Measurements from ENCODE around the gene BIN2.

Gene BIN2

DNA sequence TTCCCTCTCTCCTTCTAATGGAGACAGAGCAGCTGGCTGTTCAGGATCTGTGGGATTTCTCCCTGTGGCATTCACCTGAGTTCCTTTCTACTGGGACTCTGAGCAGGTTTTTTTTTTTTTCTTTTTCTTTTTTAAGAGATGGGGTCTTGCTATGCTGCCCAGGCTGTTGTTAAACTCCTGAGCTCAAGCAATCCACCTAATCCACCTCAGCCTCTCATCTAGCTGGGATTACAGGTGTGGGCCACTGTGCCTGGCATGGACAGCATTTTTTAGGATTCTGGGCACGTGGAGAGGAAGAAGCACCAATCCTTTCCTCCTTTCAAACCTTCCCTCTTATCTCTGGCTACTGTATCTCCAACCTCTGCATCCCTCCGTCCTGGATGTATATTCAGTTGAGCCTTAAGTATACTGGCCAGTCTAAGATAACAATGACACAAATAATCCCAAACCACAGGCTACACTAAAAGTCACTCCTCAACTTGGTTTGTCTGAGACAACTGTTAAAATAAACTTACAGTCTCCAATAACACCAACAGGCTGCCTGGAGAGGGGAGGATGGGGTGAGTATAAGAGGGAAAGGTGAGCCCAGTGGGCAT, 38.9 kb upstream of the BIN2 start:
- no peak for DNase-seq (ENCODE audit: low spot score)
- H3K4me3 ChIP-seq (ENCODE audit: severe bottlenecking): no peak overlapping the region
- TF ChIP-seq, protein P1, sequence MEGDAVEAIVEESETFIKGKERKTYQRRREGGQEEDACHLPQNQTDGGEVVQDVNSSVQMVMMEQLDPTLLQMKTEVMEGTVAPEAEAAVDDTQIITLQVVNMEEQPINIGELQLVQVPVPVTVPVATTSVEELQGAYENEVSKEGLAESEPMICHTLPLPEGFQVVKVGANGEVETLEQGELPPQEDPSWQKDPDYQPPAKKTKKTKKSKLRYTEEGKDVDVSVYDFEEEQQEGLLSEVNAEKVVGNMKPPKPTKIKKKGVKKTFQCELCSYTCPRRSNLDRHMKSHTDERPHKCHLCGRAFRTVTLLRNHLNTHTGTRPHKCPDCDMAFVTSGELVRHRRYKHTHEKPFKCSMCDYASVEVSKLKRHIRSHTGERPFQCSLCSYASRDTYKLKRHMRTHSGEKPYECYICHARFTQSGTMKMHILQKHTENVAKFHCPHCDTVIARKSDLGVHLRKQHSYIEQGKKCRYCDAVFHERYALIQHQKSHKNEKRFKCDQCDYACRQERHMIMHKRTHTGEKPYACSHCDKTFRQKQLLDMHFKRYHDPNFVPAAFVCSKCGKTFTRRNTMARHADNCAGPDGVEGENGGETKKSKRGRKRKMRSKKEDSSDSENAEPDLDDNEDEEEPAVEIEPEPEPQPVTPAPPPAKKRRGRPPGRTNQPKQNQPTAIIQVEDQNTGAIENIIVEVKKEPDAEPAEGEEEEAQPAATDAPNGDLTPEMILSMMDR (IDR thresholded peaks at IDR 0.05; ENCODE audit: poor library complexity, severe bottlenecking): no peak

DNA sequence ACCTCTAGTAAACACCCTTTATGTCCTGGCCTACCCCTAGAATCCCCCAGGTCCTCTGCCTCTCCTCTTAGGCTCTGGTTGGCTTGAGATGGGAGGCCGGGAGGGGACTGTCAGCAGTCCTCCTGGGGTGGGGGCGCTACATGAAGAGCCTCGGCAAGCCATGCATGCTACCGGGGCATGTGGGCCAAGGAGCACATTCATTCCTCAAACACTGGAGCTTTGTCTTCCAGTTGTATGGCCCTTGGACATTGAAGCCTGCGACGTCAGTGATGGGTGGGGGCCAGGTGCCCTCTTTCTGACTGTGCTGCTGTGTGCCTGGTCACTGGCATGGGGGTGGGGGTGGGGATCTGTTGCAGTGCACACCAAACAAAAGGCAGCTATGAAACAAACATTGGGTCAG, 38.3 kb upstream of the BIN2 start:
- Histone ChIP-seq H3K27me3 (ENCODE audit: insufficient read depth, poor library complexity, severe bottlenecking) (no peaks in the 10 kb centered on the region), H3K9me3 (ENCODE audit: severe bottlenecking) (no peaks in the 10 kb centered on the region), H3K27ac (ENCODE audit: poor library complexity, severe bottlenecking) (no peak overlapping the region), H3K4me1 (ENCODE audit: insufficient read depth, poor library complexity, severe bottlenecking) (no peaks in the 10 kb centered on the region), H3K4me3 (ENCODE audit: severe bottlenecking) (no peak overlapping the region), H3K36me3 (ENCODE audit: low read depth) (peaks cover 28% of the 10 kb centered on the region)
- ATAC-seq (ENCODE audit: low read depth) (no peak), DNase-seq (ENCODE audit: low spot score) (no peak)
- TF ChIP-seq, protein P1 (IDR thresholded peaks at IDR 0.05; ENCODE audit: poor library complexity, severe bottlenecking): no peak

More for the DNA sequence above, 38.9 kb upstream of the BIN2 start:
- Histone ChIP-seq H3K27me3 (ENCODE audit: insufficient read depth, poor library complexity, severe bottlenecking) (no peaks in the 10 kb centered on the region), H3K9me3 (ENCODE audit: severe bottlenecking) (no peaks in the 10 kb centered on the region), H3K4me1 (ENCODE audit: insufficient read depth, poor library complexity, severe bottlenecking) (no peaks in the 10 kb centered on the region), H3K27ac (ENCODE audit: poor library complexity, severe bottlenecking) (no peak overlapping the region), H3K36me3 (ENCODE audit: low read depth) (peaks cover 23% of the 10 kb centered on the region)
- no peak for ATAC-seq (ENCODE audit: low read depth)

DNA sequence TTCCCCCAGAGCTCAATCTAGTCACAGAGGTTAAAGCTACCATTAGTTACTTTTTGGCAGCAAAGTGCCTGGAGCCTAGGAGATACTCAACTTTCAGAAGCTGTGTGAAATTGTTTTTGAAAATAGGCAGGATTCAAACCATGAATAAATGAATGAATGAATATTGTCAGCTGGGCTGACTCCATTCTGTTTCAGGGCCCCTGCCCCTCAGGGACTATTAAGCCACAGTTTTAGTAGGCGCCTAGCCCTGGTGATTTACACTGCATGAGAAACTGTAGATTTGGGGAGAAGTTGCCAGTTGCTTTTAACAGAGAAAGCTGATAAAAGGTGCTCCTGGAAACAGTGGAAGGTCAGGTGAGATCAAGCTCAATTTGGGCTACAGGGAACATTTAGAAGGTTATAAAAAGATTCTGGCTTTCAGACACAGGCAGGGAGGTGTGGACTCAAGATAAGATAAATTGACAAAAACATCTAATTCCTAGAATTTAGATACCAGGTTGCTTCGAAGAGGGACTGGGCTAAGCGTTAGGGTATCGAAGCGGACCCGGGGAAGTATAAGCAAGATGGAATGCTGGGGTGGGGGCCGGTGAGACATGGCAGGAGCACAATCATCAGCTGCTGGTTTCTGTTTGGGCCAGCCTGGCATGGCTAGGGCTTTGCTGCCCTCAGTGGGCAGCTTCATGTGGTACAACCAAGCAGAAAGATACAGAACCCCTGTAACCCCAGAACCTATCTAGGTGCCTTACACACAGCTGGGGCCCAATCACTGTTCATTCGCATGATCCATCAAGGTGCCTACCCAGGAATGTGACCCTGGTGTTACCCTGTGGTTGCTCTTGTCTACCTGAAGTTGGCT, 37.4 kb upstream of the BIN2 start:
- TF ChIP-seq, protein P1 (IDR thresholded peaks at IDR 0.05; ENCODE audit: poor library complexity, severe bottlenecking): no peak
- Histone ChIP-seq H3K27ac (ENCODE audit: poor library complexity, severe bottlenecking) (no peak overlapping the region), H3K36me3 (ENCODE audit: low read depth) (peaks cover 30% of the 10 kb centered on the region), H3K4me3 (ENCODE audit: severe bottlenecking) (no peak overlapping the region), H3K4me1 (ENCODE audit: insufficient read depth, poor library complexity, severe bottlenecking) (no peaks in the 10 kb centered on the region), H3K9me3 (ENCODE audit: severe bottlenecking) (no peaks in the 10 kb centered on the region), H3K27me3 (ENCODE audit: insufficient read depth, poor library complexity, severe bottlenecking) (no peaks in the 10 kb centered on the region)
- ATAC-seq (ENCODE audit: low read depth): no peak
- DNase-seq (ENCODE audit: low spot score): no peak

DNA sequence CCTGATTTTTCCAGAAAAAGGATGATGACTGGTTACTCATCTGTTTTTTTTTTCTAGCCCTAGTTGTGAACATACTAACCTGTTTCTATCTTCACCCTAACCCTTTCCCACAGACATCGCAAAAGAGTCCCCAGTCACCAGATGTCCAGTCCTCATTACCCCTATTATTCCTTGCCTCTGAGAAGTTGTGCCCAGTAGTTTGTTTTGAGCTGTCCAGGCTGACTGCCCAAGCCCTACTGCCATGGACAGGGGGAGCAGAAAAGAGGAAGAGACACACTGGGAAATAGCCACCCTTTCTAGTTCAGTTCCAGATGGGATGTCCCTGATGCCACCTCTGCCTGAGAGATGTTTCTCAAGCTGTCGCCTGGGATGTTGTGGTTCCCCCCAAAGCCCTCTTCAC, 36.3 kb upstream of the BIN2 start:
- Histone ChIP-seq H3K27me3 (ENCODE audit: insufficient read depth, poor library complexity, severe bottlenecking) (no peaks in the 10 kb centered on the region), H3K4me3 (ENCODE audit: severe bottlenecking) (no peak overlapping the region), H3K9me3 (ENCODE audit: severe bottlenecking) (no peaks in the 10 kb centered on the region), H3K4me1 (ENCODE audit: insufficient read depth, poor library complexity, severe bottlenecking) (no peaks in the 10 kb centered on the region), H3K27ac (ENCODE audit: poor library complexity, severe bottlenecking) (no peak overlapping the region), H3K36me3 (ENCODE audit: low read depth) (peaks cover 30% of the 10 kb centered on the region)
- DNase-seq (ENCODE audit: low spot score) (no peak), ATAC-seq (ENCODE audit: low read depth) (no peak)
- TF ChIP-seq, protein P1 (IDR thresholded peaks at IDR 0.05; ENCODE audit: poor library complexity, severe bottlenecking): no peak

DNA sequence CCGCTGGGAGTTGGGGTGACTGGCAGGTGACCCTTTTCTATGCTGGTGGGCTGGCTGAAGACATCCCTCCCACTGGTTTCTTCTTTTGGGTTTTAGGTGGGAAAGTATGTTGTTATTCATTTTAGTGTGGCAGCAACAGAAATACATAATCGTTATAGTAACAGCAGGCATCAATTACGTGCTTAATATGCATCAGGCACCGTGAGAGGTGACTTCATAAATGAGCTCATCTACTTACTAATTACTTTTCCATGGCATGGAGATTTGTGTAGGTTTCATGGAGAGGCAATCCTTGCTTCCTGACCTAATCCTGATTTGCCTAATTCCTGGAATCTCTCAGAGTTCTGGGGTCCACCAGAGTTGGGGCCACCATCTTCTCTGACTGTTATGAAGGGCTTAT, 35.9 kb upstream of the BIN2 start:
- Histone ChIP-seq H3K4me3 (ENCODE audit: severe bottlenecking) (no peak overlapping the region), H3K27ac (ENCODE audit: poor library complexity, severe bottlenecking) (no peak overlapping the region), H3K4me1 (ENCODE audit: insufficient read depth, poor library complexity, severe bottlenecking) (no peaks in the 10 kb centered on the region), H3K9me3 (ENCODE audit: severe bottlenecking) (no peaks in the 10 kb centered on the region), H3K27me3 (ENCODE audit: insufficient read depth, poor library complexity, severe bottlenecking) (no peaks in the 10 kb centered on the region), H3K36me3 (ENCODE audit: low read depth) (peaks cover 30% of the 10 kb centered on the region)
- ATAC-seq (ENCODE audit: low read depth) (no peak), DNase-seq (ENCODE audit: low spot score) (no peak)
- TF ChIP-seq, protein P1 (IDR thresholded peaks at IDR 0.05; ENCODE audit: poor library complexity, severe bottlenecking): no peak
